Measurements from ENCODE around the gene DAD1.

DNA sequence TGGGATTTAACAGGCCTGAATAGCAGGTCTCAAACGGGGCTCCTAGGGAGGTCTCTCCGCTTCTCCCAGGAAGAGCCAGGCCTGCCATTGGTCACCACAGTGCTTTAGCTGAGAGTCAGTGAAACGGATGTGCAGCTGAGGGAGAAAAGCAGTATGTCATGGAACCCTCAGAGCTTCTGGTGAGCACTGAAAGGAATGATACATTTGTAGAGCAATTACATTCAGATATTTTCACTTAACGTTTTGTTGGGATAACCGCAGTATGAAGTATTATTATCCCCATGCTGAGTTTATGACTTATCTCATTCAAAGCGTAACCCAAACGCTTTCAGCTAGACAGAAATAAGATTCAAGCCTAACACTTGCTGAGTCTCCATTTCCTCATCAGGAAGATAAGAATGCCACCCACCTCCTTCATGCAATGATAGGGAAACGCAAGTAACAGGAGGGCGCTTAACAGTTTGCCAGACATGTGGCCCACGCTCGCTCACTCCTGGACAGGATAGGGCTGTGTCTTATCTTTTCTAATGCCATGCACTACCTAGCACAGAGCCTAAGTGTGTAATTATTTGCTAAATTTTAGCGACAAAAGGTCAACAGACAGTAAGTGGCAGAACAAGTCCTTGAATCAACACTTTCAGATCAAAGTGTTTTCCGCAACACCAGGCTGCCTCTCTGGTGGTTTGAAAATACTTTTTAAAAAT, 28.2 kb downstream of the DAD1 start:
- TF ChIP-seq, protein P1, sequence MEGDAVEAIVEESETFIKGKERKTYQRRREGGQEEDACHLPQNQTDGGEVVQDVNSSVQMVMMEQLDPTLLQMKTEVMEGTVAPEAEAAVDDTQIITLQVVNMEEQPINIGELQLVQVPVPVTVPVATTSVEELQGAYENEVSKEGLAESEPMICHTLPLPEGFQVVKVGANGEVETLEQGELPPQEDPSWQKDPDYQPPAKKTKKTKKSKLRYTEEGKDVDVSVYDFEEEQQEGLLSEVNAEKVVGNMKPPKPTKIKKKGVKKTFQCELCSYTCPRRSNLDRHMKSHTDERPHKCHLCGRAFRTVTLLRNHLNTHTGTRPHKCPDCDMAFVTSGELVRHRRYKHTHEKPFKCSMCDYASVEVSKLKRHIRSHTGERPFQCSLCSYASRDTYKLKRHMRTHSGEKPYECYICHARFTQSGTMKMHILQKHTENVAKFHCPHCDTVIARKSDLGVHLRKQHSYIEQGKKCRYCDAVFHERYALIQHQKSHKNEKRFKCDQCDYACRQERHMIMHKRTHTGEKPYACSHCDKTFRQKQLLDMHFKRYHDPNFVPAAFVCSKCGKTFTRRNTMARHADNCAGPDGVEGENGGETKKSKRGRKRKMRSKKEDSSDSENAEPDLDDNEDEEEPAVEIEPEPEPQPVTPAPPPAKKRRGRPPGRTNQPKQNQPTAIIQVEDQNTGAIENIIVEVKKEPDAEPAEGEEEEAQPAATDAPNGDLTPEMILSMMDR (optimal IDR thresholded peaks at IDR 0.05 in 1 of 3, IDR thresholded peaks at IDR 0.05 in 1 of 3, conservative IDR thresholded peaks at IDR 0.05 in 1 of 3; ENCODE audit: extremely low read depth in 1 of 3, insufficient read depth in 2 of 3, low read length in 3 of 3), result no peak
- no peak for TF ChIP-seq EZH2 (IDR thresholded peaks at IDR 0.05; ENCODE audit: low read length)

Measured in keratinocyte (primary cell).